ENCODE measurements around the gene ELMO1. TPM values are rescaled to one million over a fixed set of nuclear protein-coding genes. Genes with fewer than 3 reads are reported as not detected.

ELMO1 gene
- total RNA-seq, 1 experiment from 2014 or later: 1.1 TPM

DNA sequence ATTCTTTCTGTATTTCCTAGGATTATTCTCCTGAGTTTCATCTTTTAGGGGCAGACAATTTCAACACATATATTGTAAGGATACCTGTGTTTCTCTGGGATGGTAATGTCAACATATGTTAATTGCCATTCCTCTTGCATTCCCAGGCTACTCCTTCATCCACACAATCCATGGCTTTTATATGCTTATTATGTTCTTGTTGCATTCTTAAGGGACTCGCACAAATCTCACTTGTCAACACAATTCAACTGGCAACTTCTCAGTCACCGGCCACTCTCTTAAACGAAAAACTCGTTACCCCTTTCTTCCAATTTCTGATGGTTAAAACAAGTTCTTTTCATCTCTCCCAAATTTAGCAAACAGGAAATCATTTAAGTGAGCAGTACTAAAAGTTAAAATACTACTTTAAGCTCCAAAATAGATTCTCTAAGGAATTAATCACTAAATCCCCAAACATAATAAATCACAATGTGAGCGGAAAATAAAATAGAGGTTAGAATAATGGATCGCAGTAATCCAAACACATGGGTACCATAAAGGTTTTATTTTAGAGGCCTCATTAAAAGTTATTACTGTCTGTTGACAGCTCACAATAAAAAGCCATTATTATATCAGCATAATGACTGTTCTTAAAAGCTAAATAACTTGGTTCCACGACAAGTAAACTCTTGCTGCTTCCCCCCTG lies 223.2 kb downstream of the ELMO1 start:
- TF ChIP-seq TCF7L2 (IDR thresholded peaks at IDR 0.05; ENCODE audit: borderline replicate concordance, extremely low read depth, insufficient read depth, insufficient read length) (no peak), EZH2phosphoT487 (IDR thresholded peaks at IDR 0.05; ENCODE audit: borderline replicate concordance) (no peak), EGR1 (IDR thresholded peaks at IDR 0.05; ENCODE audit: low read depth) (no peak), ZNF274 (IDR thresholded peaks at IDR 0.05; ENCODE audit: low read depth, low read length) (no peak), POLR2AphosphoS5 (IDR thresholded peaks at IDR 0.05; ENCODE audit: low read depth, low read length) (no peak), POLR2A (IDR thresholded peaks at IDR 0.05; ENCODE audit: borderline replicate concordance, extremely low read depth, insufficient read depth, insufficient read length) (no peak), CBX3 (IDR thresholded peaks at IDR 0.05; ENCODE audit: low read depth) (no peak), FOSL1 (IDR thresholded peaks at IDR 0.05; ENCODE audit: low read depth) (no peak), SP1 (IDR thresholded peaks at IDR 0.05; ENCODE audit: low read depth) (no peak), JUND (IDR thresholded peaks at IDR 0.05) (no peak), CEBPB (IDR thresholded peaks at IDR 0.05; ENCODE audit: low read depth) (no peak), ELF1 (IDR thresholded peaks at IDR 0.05; ENCODE audit: borderline replicate concordance, low read depth) (no peak), SIN3A (IDR thresholded peaks at IDR 0.05; ENCODE audit: low read depth) (no peak), ZFX (IDR thresholded peaks at IDR 0.05) (no peak), EZH2 (IDR thresholded peaks at IDR 0.05) (no peak)
- TF ChIP-seq, protein P1, sequence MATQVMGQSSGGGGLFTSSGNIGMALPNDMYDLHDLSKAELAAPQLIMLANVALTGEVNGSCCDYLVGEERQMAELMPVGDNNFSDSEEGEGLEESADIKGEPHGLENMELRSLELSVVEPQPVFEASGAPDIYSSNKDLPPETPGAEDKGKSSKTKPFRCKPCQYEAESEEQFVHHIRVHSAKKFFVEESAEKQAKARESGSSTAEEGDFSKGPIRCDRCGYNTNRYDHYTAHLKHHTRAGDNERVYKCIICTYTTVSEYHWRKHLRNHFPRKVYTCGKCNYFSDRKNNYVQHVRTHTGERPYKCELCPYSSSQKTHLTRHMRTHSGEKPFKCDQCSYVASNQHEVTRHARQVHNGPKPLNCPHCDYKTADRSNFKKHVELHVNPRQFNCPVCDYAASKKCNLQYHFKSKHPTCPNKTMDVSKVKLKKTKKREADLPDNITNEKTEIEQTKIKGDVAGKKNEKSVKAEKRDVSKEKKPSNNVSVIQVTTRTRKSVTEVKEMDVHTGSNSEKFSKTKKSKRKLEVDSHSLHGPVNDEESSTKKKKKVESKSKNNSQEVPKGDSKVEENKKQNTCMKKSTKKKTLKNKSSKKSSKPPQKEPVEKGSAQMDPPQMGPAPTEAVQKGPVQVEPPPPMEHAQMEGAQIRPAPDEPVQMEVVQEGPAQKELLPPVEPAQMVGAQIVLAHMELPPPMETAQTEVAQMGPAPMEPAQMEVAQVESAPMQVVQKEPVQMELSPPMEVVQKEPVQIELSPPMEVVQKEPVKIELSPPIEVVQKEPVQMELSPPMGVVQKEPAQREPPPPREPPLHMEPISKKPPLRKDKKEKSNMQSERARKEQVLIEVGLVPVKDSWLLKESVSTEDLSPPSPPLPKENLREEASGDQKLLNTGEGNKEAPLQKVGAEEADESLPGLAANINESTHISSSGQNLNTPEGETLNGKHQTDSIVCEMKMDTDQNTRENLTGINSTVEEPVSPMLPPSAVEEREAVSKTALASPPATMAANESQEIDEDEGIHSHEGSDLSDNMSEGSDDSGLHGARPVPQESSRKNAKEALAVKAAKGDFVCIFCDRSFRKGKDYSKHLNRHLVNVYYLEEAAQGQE (IDR thresholded peaks at IDR 0.05; ENCODE audit: low read depth): no peak
- TF ChIP-seq, protein P2, sequence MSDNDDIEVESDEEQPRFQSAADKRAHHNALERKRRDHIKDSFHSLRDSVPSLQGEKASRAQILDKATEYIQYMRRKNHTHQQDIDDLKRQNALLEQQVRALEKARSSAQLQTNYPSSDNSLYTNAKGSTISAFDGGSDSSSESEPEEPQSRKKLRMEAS (IDR thresholded peaks at IDR 0.05): no peak
- TF ChIP-seq, protein P3, sequence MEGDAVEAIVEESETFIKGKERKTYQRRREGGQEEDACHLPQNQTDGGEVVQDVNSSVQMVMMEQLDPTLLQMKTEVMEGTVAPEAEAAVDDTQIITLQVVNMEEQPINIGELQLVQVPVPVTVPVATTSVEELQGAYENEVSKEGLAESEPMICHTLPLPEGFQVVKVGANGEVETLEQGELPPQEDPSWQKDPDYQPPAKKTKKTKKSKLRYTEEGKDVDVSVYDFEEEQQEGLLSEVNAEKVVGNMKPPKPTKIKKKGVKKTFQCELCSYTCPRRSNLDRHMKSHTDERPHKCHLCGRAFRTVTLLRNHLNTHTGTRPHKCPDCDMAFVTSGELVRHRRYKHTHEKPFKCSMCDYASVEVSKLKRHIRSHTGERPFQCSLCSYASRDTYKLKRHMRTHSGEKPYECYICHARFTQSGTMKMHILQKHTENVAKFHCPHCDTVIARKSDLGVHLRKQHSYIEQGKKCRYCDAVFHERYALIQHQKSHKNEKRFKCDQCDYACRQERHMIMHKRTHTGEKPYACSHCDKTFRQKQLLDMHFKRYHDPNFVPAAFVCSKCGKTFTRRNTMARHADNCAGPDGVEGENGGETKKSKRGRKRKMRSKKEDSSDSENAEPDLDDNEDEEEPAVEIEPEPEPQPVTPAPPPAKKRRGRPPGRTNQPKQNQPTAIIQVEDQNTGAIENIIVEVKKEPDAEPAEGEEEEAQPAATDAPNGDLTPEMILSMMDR (IDR thresholded peaks at IDR 0.05 in 2 of 3, conservative IDR thresholded peaks at IDR 0.05 in 1 of 3; ENCODE audit: borderline replicate concordance in 1 of 3, insufficient read depth in 1 of 3, low read depth in 2 of 3, low read length in 2 of 3): no peak
- TF ChIP-seq, protein P4, sequence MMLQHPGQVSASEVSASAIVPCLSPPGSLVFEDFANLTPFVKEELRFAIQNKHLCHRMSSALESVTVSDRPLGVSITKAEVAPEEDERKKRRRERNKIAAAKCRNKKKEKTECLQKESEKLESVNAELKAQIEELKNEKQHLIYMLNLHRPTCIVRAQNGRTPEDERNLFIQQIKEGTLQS (IDR thresholded peaks at IDR 0.05): no peak
- Histone ChIP-seq H3K36me3 (ENCODE audit: control insufficient read depth in 1 of 2, insufficient read depth in 2 of 2, low read length in 2 of 2) (no peaks in the 10 kb centered on the region), H4K20me1 (ENCODE audit: insufficient read depth) (no peaks in the 10 kb centered on the region), H3K27me3 (ENCODE audit: insufficient read depth, low read length) (peaks cover 67% of the 10 kb centered on the region), H2AFZ (ENCODE audit: low read depth, low read length, poor library complexity, severe bottlenecking) (no peak overlapping the region), H3K79me2 (ENCODE audit: insufficient read depth, low read length) (no peaks in the 10 kb centered on the region), H3K4me2 (ENCODE audit: low read length) (no peak overlapping the region), H3K9ac (ENCODE audit: low read length) (no peak overlapping the region), H3K27ac (ENCODE audit: low read depth, low read length) (no peak overlapping the region), H3K4me1 (ENCODE audit: control insufficient read depth in 1 of 2, insufficient read depth in 2 of 2, low read length in 2 of 2) (no peaks in the 10 kb centered on the region), H3K9me2 (ENCODE audit: insufficient read depth) (no peaks in the 10 kb centered on the region), H3K9me3 (ENCODE audit: control insufficient read depth in 1 of 2, insufficient read depth in 1 of 2, low read depth in 1 of 2, low read length in 2 of 2) (no peaks in the 10 kb centered on the region), H3K4me3 (replicated peaks in 1 of 2; ENCODE audit: low read depth in 1 of 2, low read length in 2 of 2) (no peak overlapping the region)
- BruUV-seq (replicated peaks): no TSS peak
- ChIA-PET CTCF (interaction anchor here (1.3 kb wide), 1 partner anchor 9 kb away, joined by 4 read pairs; no protein-coding TSS in a partner anchor), RAD21 (ENCODE audit: low non-redundant PET in 1 of 2, low total read pairs in 2 of 2, uncharacterized antibody in 2 of 2, unreplicated experiment in 2 of 2) (no interaction called here), POLR2A (no interaction called here)
- DNase-seq (ENCODE audit: low read depth, low spot score): no peak
- intact Hi-C loops (cut with micrococcal nuclease): no loop called here
- ATAC-seq: no peak
